NT2/D1 (cell line): ENCODE results near the gene XPR1.
"Not testable (repeated sequence)": the region's sequence is repeated elsewhere in the genome, so short reads cannot be mapped to it uniquely, and the experiment has no call there.

Experiments used
- DNase-seq: peaks from one replicate; pipeline ENCODE4 v3.0.0-alpha.2; 2011; ENCODE audit warnings: low read depth, low spot score
- H3K27me3 ChIP-seq: 2 replicates; pipeline ENCODE4 v1.6.0; 2011; ENCODE audit warnings: mild to moderate bottlenecking; ENCODE audit not compliant: insufficient read length, insufficient read depth
- H3K36me3 ChIP-seq: 2 replicates; pipeline ENCODE4 v1.6.1; 2011; ENCODE audit warnings: mild to moderate bottlenecking, low read length, mixed read lengths; ENCODE audit not compliant: insufficient read depth, insufficient read length
- H3K4me1 ChIP-seq: 2 replicates; pipeline ENCODE4 v1.5.1; 2011; ENCODE audit not compliant: insufficient read depth, insufficient read length
- H3K4me3 ChIP-seq: 2 replicates; pipeline ENCODE4 v1.5.1; 2011; ENCODE audit warnings: low read depth; ENCODE audit not compliant: insufficient read length
- H3K9ac ChIP-seq: 2 replicates; pipeline ENCODE4 v1.6.0; 2011; ENCODE audit warnings: low read depth; ENCODE audit not compliant: insufficient read length
- H3K9me3 ChIP-seq: 2 replicates; pipeline ENCODE4 v1.5.1; 2011; ENCODE audit warnings: mild to moderate bottlenecking, low read length; ENCODE audit not compliant: insufficient read depth
- SUZ12 ChIP-seq: IDR thresholded peaks from 2 replicates; pipeline ENCODE4 v1.6.1; 2011; ENCODE audit not compliant: insufficient read length, insufficient read depth; ENCODE audit errors: extremely low read depth
- YY1 ChIP-seq: IDR thresholded peaks from 2 replicates; pipeline ENCODE4 v1.6.1; 2011; ENCODE audit not compliant: insufficient read length, insufficient read depth
- ZNF274 ChIP-seq: IDR thresholded peaks from 2 replicates; pipeline ENCODE4 v1.6.1; 2011; ENCODE audit warnings: mild to moderate bottlenecking, low read depth, low read length

The XPR1 gene

DNA sequence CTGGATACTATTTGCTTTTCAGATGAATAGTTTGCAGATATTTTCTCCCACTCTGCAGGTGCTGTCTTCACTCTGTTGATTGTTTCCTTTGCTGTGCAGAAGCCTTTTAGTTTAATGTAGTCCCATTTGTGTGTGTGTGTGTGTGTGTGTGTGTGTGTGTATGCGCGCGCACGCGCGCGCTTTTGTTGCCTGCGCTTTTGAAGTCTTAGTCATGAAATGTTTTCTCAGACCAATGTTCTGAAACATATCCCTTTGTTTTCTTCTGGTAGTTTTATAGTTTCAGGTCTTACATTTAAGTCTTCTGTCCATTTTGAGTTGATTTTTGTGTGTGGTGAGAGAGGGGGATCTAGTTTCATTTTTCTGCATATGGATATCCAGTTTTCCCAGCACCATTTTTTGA is 63.5 kb downstream of the XPR1 start:
- no peak for TF ChIP-seq ZNF274
- Histone ChIP-seq H3K4me3 (no peak overlapping the region), H3K9ac (no peak overlapping the region), H3K4me1 (no peaks in the 10 kb centered on the region), H3K9me3 (peaks cover 17% of the 10 kb centered on the region), H3K27me3 (no peaks in the 10 kb centered on the region), H3K36me3 (no peaks in the 10 kb centered on the region)
- no peak for DNase-seq

DNA sequence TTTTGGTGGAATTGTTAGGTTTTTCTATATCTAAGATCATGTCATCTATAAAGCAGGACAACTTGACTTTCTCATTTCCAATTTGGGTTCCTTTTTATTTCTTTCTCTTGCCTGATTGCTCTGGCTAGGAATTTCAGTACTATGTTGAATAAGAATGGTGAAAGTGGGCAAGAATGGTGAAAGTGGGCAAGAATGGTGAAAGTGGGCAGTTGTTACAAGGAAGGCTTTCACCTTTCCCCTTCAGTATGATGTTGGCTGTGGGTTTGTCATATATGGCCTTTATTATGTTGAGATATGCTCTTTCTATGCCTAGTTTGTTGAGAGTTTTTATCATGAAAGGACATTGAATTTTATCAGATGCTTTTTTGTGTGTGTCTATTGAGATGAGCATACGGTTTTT is 64.5 kb downstream of the XPR1 start:
- no peak for TF ChIP-seq ZNF274
- TF ChIP-seq YY1, result no peak
- TF ChIP-seq SUZ12, result no peak
- Histone ChIP-seq H3K9ac (no peak overlapping the region), H3K4me3 (no peak overlapping the region), H3K27me3 (no peaks in the 10 kb centered on the region), H3K4me1 (no peaks in the 10 kb centered on the region), H3K9me3 (peaks cover 17% of the 10 kb centered on the region), H3K36me3 (no peaks in the 10 kb centered on the region)
- no peak for DNase-seq

GRCh38 chr1:180698580-180698979 is 66.8 kb downstream of the XPR1 start:
- TF ChIP-seq ZNF274, result no peak
- TF ChIP-seq YY1, result no peak
- no peak for TF ChIP-seq SUZ12
- Histone ChIP-seq H3K4me3 (no peak overlapping the region), H3K9me3 (peaks cover 23% of the 10 kb centered on the region), H3K27me3 (no peaks in the 10 kb centered on the region), H3K9ac (no peak overlapping the region), H3K4me1 (no peaks in the 10 kb centered on the region), H3K36me3 (no peaks in the 10 kb centered on the region)
- DNase-seq, result no peak

GRCh38 chr1:180702376-180702775 is 70.6 kb downstream of the XPR1 start:
- H3K36me3 ChIP-seq, H3K4me3 ChIP-seq, H3K27me3 ChIP-seq, H3K9ac ChIP-seq, H3K4me1 ChIP-seq, DNase-seq: not testable (repeated sequence)
- H3K9me3 ChIP-seq, result peaks cover 22% of the 10 kb centered on the region

DNA sequence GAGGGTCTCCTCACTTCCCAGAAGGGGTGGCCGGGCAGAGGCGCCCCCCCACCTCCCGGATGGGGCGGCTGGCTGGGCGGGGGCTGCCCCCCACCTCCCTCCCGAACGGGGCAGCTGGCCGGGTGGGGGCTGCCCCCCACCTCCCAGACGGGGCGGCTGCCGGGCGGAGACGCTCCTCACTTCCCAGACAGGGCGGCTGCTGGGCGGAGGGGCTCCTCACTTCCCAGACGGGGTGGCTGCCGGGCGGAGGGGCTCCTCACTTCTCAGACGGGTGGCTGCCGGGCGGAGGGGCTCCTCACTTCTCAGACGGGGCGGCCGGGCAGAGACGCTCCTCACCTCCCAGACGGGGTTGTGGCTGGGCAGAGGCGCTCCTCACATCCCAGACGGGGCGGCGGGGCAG is 78.9 kb downstream of the XPR1 start:
- not testable (repeated sequence) for H3K36me3 ChIP-seq, H3K4me1 ChIP-seq, H3K4me3 ChIP-seq, H3K27me3 ChIP-seq, H3K9ac ChIP-seq, DNase-seq
- H3K9me3 ChIP-seq, result peaks cover 28% of the 10 kb centered on the region

GRCh38 chr1:180711260-180711659 is 79.4 kb downstream of the XPR1 start:
- not testable (repeated sequence) for DNase-seq, H3K4me3 ChIP-seq, H3K27me3 ChIP-seq, H3K4me1 ChIP-seq, H3K36me3 ChIP-seq, H3K9ac ChIP-seq
- peaks cover 28% of the 10 kb centered on the region for H3K9me3 ChIP-seq

GRCh38 chr1:180720753-180721152 is 88.9 kb downstream of the XPR1 start:
- H3K4me1 ChIP-seq, result no peaks in the 10 kb centered on the region
- H3K4me3 ChIP-seq, result no peak overlapping the region
- DNase-seq, result no peak
- no peaks in the 10 kb centered on the region for H3K36me3 ChIP-seq
- H3K9me3 ChIP-seq, result no peaks in the 10 kb centered on the region
- no peaks in the 10 kb centered on the region for H3K27me3 ChIP-seq
- no peak for TF ChIP-seq YY1
- no peak for TF ChIP-seq SUZ12
- TF ChIP-seq ZNF274, result no peak
- H3K9ac ChIP-seq, result no peak overlapping the region

GRCh38 chr1:180722586-180722985 is 90.8 kb downstream of the XPR1 start:
- Histone ChIP-seq H3K9me3 (no peaks in the 10 kb centered on the region; the same call in 1 of the 2 replicates), H3K36me3 (no peaks in the 10 kb centered on the region), H3K9ac (no peak overlapping the region), H3K4me1 (no peaks in the 10 kb centered on the region), H3K27me3 (no peaks in the 10 kb centered on the region), H3K4me3 (no peak overlapping the region)
- TF ChIP-seq YY1 (no peak), SUZ12 (no peak), ZNF274 (no peak)
- DNase-seq, result no peak
